Mesothelial cell of epicardium (in vitro differentiated cells): ENCODE results near the gene RAB1B. TPM values are rescaled to one million over a fixed set of nuclear protein-coding genes. Genes with fewer than 3 reads are reported as not detected.
"Not testable (repeated sequence)": the region's sequence is repeated elsewhere in the genome, so short reads cannot be mapped to it uniquely, and the experiment has no call there.

Experiments
- DNase-seq, 2 experiments: peaks; one replicate each; pipeline ENCODE4 v3.0.0; 2021; ENCODE audit warnings: low spot score in 2 of 2; ENCODE audit not compliant: unreplicated experiment in 2 of 2
- H3K27ac Mint-ChIP-seq: 2 replicates; pipeline ENCODE4 v1.8.0; 2021; ENCODE audit warnings: mixed read lengths
- H3K27me3 Mint-ChIP-seq: 2 replicates; pipeline ENCODE4 v1.8.0; 2021; ENCODE audit warnings: low read depth, mixed read lengths
- H3K36me3 Mint-ChIP-seq: 2 replicates; pipeline ENCODE4 v1.8.0; 2021; ENCODE audit warnings: mixed read lengths
- H3K4me1 Mint-ChIP-seq: 2 replicates; pipeline ENCODE4 v1.8.0; 2021; ENCODE audit warnings: mixed read lengths
- H3K4me3 Mint-ChIP-seq: 2 replicates; pipeline ENCODE4 v1.8.0; 2021; ENCODE audit warnings: mild to moderate bottlenecking, moderate library complexity, mixed read lengths
- H3K9me3 Mint-ChIP-seq: 2 replicates; pipeline ENCODE4 v1.8.0; 2021; ENCODE audit warnings: mixed read lengths
- CTCF ChIP-seq: fragments of 200-600 bp; sonication (generic); IDR thresholded peaks from one replicate; pipeline ENCODE4 v1.5.0; 2021; ENCODE audit warnings: antibody characterized with exemption; ENCODE audit not compliant: unreplicated experiment
- total RNA-seq: library from RNA; stranded (reverse); gene quantifications from 3 replicates; pipeline ENCODE4 v1.2.1, GENCODE V29; 2021

The RAB1B gene
- total RNA-seq, 1 donor from 2014 or later, result 91.8 TPM

DNA sequence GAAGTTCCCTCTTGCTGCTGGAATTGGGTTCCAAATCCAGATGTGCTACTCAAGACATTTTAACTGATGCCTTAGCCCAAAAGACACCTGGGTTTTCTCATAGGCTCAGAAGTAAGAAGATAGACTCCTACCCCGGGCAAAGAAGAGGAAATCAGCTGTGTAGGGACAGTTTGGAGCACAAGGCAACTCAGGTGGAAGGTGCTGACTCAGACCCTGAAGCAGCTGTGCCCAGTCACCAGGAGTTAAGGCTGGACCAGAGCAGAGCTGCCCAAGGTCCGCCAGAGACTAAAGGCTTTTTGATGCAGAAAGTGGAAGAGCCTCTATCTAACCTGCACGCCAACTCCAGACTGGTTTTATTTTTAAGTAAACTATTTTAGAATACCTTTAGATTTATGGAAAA lies 20.6 kb upstream of the RAB1B start:
- Mint-ChIP-seq H3K9me3 (no peaks in the 10 kb centered on the region), H3K4me3 (no peak overlapping the region), H3K27me3 (no peaks in the 10 kb centered on the region), H3K36me3 (peaks cover 19% of the 10 kb centered on the region), H3K4me1 (no peaks in the 10 kb centered on the region), H3K27ac (no peak overlapping the region)
- TF ChIP-seq CTCF, result no peak
- no peak for DNase-seq

DNA sequence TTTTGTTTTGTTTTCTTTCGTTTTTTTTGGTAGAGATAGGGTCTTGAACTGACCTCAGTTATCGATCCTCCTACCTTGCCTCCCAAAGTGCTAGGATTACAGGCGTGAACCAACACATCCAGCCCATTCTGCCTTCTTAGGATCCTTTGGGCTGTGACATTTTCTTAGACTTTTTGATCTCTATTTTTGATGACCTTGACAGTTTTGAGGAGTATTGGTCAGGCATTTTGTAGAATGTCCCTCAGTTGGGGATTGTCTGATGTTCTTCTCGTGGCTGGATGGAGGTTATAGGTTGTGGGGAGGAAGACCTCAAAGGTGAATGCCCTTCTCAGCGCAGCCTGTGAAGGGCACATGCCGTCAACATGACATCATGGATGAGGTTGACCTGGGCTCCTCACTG lies 19.5 kb upstream of the RAB1B start:
- Mint-ChIP-seq H3K27me3 (no peaks in the 10 kb centered on the region), H3K4me1 (no peaks in the 10 kb centered on the region), H3K27ac (no peak overlapping the region), H3K4me3 (no peak overlapping the region), H3K36me3 (peaks cover 17% of the 10 kb centered on the region), H3K9me3 (no peaks in the 10 kb centered on the region)
- DNase-seq, result no peak
- no peak for TF ChIP-seq CTCF

DNA sequence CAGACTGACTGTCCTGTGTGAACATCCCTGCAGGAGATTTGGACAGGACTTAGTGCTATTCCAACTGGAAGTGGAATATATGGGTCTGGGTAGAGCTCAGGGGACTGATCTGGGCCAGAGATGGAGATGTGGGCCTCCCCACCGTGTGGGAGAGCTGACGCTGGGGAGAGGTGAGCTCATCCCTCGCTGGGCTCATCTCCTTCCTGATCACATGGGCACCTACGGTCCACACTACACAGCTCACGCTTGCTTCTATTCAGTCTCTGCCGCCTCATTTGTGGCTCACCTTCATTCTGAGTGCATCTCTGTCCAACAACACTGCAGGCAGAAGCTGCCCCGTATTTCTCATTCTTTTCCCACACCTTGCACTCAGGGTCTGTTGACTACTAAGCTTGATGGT lies 16.6 kb upstream of the RAB1B start:
- no peak for TF ChIP-seq CTCF
- Mint-ChIP-seq H3K36me3 (peaks cover 14% of the 10 kb centered on the region), H3K4me1 (peaks cover 3% of the 10 kb centered on the region), H3K27me3 (no peaks in the 10 kb centered on the region), H3K27ac (no peak overlapping the region), H3K9me3 (no peaks in the 10 kb centered on the region), H3K4me3 (no peak overlapping the region)
- DNase-seq, result no peak

GRCh38 chr11:66253081-66253480 lies 15.4 kb upstream of the RAB1B start:
- not testable (repeated sequence) for H3K4me3 Mint-ChIP-seq, H3K9me3 Mint-ChIP-seq, H3K27me3 Mint-ChIP-seq, H3K27ac Mint-ChIP-seq, DNase-seq, H3K4me1 Mint-ChIP-seq, H3K36me3 Mint-ChIP-seq

DNA sequence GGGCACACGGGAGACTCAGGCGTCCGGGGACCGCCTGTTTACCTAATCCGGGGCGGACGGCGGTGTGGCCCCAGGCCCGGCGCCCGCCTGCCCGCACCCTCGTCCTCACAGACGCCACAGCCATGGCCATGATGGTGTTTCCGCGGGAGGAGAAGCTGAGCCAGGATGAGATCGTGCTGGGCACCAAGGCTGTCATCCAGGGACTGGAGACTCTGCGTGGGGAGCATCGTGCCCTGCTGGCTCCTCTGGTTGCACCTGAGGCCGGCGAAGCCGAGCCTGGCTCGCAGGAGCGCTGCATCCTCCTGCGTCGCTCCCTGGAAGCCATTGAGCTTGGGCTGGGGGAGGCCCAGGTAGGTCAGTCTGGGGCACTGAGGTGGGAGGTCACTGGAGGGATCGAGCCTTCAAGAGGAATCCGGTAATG lies 10.0 kb upstream of the RAB1B start:
- H3K27me3 Mint-ChIP-seq, result no peaks in the 10 kb centered on the region
- peak overlapping the region; percentile 80 for H3K4me3 Mint-ChIP-seq
- no peak for DNase-seq
- peaks cover 13% of the 10 kb centered on the region for H3K36me3 Mint-ChIP-seq
- no peak for TF ChIP-seq CTCF
- H3K27ac Mint-ChIP-seq, result peak overlapping the region; percentile 61
- peaks cover 15% of the 10 kb centered on the region for H3K4me1 Mint-ChIP-seq
- no peaks in the 10 kb centered on the region for H3K9me3 Mint-ChIP-seq

GRCh38 chr11:66259225-66259624 lies 9.2 kb upstream of the RAB1B start:
- H3K27me3 Mint-ChIP-seq, result no peaks in the 10 kb centered on the region
- H3K9me3 Mint-ChIP-seq, result no peaks in the 10 kb centered on the region
- no peak for DNase-seq
- H3K27ac Mint-ChIP-seq, result peak overlapping the region; percentile 39
- H3K36me3 Mint-ChIP-seq, result peaks cover 16% of the 10 kb centered on the region
- peak overlapping the region; percentile 80 for H3K4me3 Mint-ChIP-seq
- TF ChIP-seq CTCF, result no peak
- peaks cover 15% of the 10 kb centered on the region for H3K4me1 Mint-ChIP-seq
